DND-41 (cell line): ENCODE measurements around the gene WNT6.

Experiments used
- ATAC-seq: fragments of 200-7000 bp; cut with Tn5 transposase; 3 replicates; pipeline ENCODE4 v1.9.1; 2021; ENCODE audit warnings: low read depth; ENCODE audit not compliant: insufficient read depth
- DNase-seq: peaks from one replicate; pipeline ENCODE4 v3.0.0-alpha.2; 2020
- H2AFZ ChIP-seq: 2 replicates; pipeline ENCODE4 v1.6.0; 2012; ENCODE audit warnings: low read depth, low read length
- H3K27ac ChIP-seq: 2 replicates; pipeline ENCODE4 v1.5.1; 2012; ENCODE audit warnings: low read length, inconsistent platforms
- H3K27me3 ChIP-seq: fragments of 200-600 bp; sonication (generic); 2 replicates; pipeline ENCODE4 v1.6.0; 2012; ENCODE audit warnings: low read length, mild to moderate bottlenecking, inconsistent platforms; ENCODE audit not compliant: insufficient read depth, poor library complexity
- H3K36me3 ChIP-seq: 2 replicates; pipeline ENCODE4 v1.5.1; 2012; ENCODE audit warnings: low read length, inconsistent platforms; ENCODE audit not compliant: insufficient read depth
- H3K4me1 ChIP-seq: 2 replicates; pipeline ENCODE4 v1.5.1; 2012; ENCODE audit warnings: mild to moderate bottlenecking, low read length; ENCODE audit not compliant: insufficient read depth
- H3K4me2 ChIP-seq: 2 replicates; pipeline ENCODE4 v1.6.0; 2012; ENCODE audit warnings: mild to moderate bottlenecking, moderate library complexity, low read length, inconsistent platforms; ENCODE audit not compliant: insufficient read depth
- H3K4me3 ChIP-seq, 2 experiments: fragments of 200-600 bp in 1 of 2; shearing (Covaris generic) in 1 of 2; 2 replicates each; pipeline ENCODE4 v1.5.1; 2012 to 2016; ENCODE audit warnings: inconsistent platforms in 2 of 2, low read length in 2 of 2, mild to moderate bottlenecking in 2 of 2, low read depth in 1 of 2, moderate library complexity in 1 of 2
- H3K79me2 ChIP-seq: 2 replicates; pipeline ENCODE4 v1.6.0; 2012; ENCODE audit warnings: low read length, inconsistent platforms; ENCODE audit not compliant: insufficient read depth
- H3K9ac ChIP-seq: 2 replicates; pipeline ENCODE4 v1.6.0; 2012; ENCODE audit warnings: low read depth, mild to moderate bottlenecking, inconsistent platforms, low read length, moderate library complexity
- H3K9me3 ChIP-seq: 2 replicates; pipeline ENCODE4 v1.5.1; 2012; ENCODE audit warnings: low read length, moderate library complexity, mild to moderate bottlenecking, inconsistent platforms; ENCODE audit not compliant: insufficient read depth, severe bottlenecking
- H4K20me1 ChIP-seq: 2 replicates; pipeline ENCODE4 v1.6.0; 2012; ENCODE audit warnings: low read length; ENCODE audit not compliant: insufficient read depth
- EZH2 ChIP-seq: IDR thresholded peaks from 3 replicates; pipeline ENCODE4 v1.6.1; 2012; ENCODE audit warnings: borderline replicate concordance, low read depth, mild to moderate bottlenecking, moderate library complexity, low read length, inconsistent platforms; ENCODE audit not compliant: severe bottlenecking
- TF ChIP-seq, protein P1 (sequence below): IDR thresholded peaks from 2 replicates; pipeline ENCODE4 v1.5.1; 2012; ENCODE audit warnings: borderline replicate concordance, low read length, moderate library complexity, mild to moderate bottlenecking; ENCODE audit not compliant: poor library complexity, severe bottlenecking; ENCODE audit errors: extremely low read depth

The WNT6 gene

DNA sequence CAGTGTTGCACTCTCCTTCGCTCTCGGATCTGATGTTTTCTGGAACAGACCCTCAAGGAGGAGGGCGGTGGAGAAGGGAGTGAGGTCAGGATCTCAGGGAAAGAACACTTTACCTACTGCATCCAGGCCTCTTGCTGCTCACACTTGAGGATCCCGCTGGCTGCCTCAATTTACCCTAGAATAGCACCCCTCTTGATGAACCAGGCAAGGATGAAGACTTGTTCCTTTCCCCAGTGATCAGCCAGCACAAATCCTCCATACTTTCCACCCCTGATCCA lies 35.2 kb downstream of the WNT6 start:
- H3K36me3 ChIP-seq, result no peaks in the 10 kb centered on the region
- no peaks in the 10 kb centered on the region for H3K79me2 ChIP-seq
- H3K9me3 ChIP-seq, result no peaks in the 10 kb centered on the region
- no peak overlapping the region for H3K9ac ChIP-seq
- peaks cover 47% of the 10 kb centered on the region for H4K20me1 ChIP-seq
- peaks cover 58% of the 10 kb centered on the region for H3K27me3 ChIP-seq
- no peak for TF ChIP-seq EZH2
- TF ChIP-seq, protein P1, sequence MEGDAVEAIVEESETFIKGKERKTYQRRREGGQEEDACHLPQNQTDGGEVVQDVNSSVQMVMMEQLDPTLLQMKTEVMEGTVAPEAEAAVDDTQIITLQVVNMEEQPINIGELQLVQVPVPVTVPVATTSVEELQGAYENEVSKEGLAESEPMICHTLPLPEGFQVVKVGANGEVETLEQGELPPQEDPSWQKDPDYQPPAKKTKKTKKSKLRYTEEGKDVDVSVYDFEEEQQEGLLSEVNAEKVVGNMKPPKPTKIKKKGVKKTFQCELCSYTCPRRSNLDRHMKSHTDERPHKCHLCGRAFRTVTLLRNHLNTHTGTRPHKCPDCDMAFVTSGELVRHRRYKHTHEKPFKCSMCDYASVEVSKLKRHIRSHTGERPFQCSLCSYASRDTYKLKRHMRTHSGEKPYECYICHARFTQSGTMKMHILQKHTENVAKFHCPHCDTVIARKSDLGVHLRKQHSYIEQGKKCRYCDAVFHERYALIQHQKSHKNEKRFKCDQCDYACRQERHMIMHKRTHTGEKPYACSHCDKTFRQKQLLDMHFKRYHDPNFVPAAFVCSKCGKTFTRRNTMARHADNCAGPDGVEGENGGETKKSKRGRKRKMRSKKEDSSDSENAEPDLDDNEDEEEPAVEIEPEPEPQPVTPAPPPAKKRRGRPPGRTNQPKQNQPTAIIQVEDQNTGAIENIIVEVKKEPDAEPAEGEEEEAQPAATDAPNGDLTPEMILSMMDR, result no peak
- H3K4me2 ChIP-seq, result no peak overlapping the region
- no peak for DNase-seq
- no peak for ATAC-seq
- no peak overlapping the region for H2AFZ ChIP-seq
- H3K27ac ChIP-seq, result no peak overlapping the region
- no peak overlapping the region for H3K4me3 ChIP-seq
- H3K4me1 ChIP-seq, result peaks cover 45% of the 10 kb centered on the region

DNA sequence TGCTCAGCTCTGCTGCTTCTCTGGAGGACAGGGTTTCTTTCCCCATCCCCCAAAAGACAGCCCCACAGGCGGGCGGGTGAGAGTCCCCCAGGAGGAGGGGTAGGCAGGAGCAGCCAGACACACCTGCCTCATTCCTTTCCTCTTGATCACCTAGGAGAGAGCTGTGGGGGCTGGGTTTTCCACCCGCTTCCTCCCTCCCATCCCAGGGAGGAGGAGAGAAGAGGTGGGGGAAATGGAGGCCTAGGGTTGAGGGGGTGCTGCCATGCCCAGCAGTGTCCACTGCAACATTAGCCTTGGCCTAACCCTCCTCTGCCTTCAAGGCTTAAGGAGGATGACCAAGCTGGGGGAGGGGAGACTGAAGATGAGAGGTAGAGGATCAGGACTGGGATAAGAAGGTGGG lies 35.7 kb downstream of the WNT6 start:
- peaks cover 45% of the 10 kb centered on the region for H3K4me1 ChIP-seq
- H2AFZ ChIP-seq, result no peak overlapping the region
- H3K9ac ChIP-seq, result no peak overlapping the region
- no peak overlapping the region for H3K27ac ChIP-seq
- DNase-seq (no peak), ATAC-seq (no peak)
- no peaks in the 10 kb centered on the region for H3K79me2 ChIP-seq
- H3K36me3 ChIP-seq, result no peaks in the 10 kb centered on the region
- H4K20me1 ChIP-seq, result peaks cover 47% of the 10 kb centered on the region
- H3K4me2 ChIP-seq, result no peak overlapping the region
- H3K27me3 ChIP-seq, result peaks cover 58% of the 10 kb centered on the region
- H3K9me3 ChIP-seq, result no peaks in the 10 kb centered on the region
- H3K4me3 ChIP-seq, result no peak overlapping the region
- no peak for TF ChIP-seq EZH2
- TF ChIP-seq, protein P1, result no peak

DNA sequence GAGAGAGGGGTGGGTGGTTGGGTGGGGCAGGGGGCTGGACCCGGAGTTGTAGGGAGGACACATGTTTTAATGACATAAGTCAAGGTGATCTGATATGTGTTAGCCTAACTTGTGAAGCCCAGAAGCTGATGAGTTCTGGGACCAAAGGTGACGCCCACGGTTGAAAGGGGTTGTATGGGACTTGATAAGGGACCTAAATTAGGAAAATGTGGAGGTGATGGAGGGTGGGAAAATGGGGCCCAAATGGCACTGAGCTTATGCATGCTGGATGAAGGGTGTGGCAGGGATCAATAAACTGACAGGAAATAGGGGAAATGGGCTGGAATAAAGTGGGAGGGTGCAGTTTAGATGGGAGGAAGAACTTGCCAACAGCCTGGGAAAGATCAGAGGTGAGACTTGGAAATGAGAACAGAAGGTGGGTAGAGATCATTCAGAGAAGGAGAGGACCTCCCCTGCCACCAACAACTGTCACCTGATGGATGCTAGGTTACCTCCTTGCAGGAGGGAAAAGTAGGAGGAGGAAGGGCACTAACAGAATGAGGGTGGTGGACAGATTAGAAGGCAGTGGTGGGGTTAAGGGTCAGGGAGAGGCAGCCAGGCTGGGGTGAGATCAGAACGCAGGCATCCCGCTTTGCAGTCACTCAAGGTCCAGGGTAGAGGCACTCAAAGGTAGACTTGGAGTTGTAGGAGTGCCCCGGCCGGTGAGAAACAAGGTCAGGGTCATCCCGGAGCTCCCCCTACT lies 36.3 kb downstream of the WNT6 start:
- Histone ChIP-seq H3K4me3 (no peak overlapping the region), H3K36me3 (no peaks in the 10 kb centered on the region), H3K27me3 (peaks cover 58% of the 10 kb centered on the region), H3K4me1 (peaks cover 45% of the 10 kb centered on the region), H2AFZ (no peak overlapping the region), H3K9ac (no peak overlapping the region), H3K4me2 (no peak overlapping the region), H3K79me2 (no peaks in the 10 kb centered on the region), H3K9me3 (no peaks in the 10 kb centered on the region), H4K20me1 (peaks cover 47% of the 10 kb centered on the region), H3K27ac (no peak overlapping the region)
- ATAC-seq (no peak; the same call in 2 of the 3 replicates), DNase-seq (no peak)
- no peak for TF ChIP-seq EZH2
- TF ChIP-seq, protein P1, result no peak
